ENCODE results near the gene DCLK1.

- TF ChIP-seq CTCF (IDR thresholded peaks at IDR 0.05; ENCODE audit: low read depth, low read length, missing input control) (no peak), ZBTB33 (IDR thresholded peaks at IDR 0.05) (no peak), ATF3 (IDR thresholded peaks at IDR 0.05) (no peak), MAX (IDR thresholded peaks at IDR 0.05) (no peak)
Observed at GRCh38 chr13:35822666-35823065, 308.5 kb downstream of the DCLK1 start.
